ENCODE data around the gene IGHMBP2.

The IGHMBP2 gene

GRCh38 chr11:68988491-68988890 is 84.8 kb downstream of the IGHMBP2 start:
- no peak for DNase-seq
